Astrocyte (in vitro differentiated cells and primary cell): ENCODE data around the gene FAM110D. TPM values are rescaled to one million over a fixed set of nuclear protein-coding genes. Genes with fewer than 3 reads are reported as not detected.

Experiments used
- DNase-seq: peaks from one replicate; pipeline ENCODE4 v3.0.0-alpha.2; 2010; ENCODE audit warnings: low read depth
- FAIRE-seq: peaks from 2 replicates; lab custom pipeline; 2011; peaks lifted over from hg19 to GRCh38; lab: Jason Lieb, UNC
- H2AFZ ChIP-seq: 2 replicates; pipeline ENCODE4 v1.6.0; 2012; ENCODE audit warnings: low read depth, low read length, inconsistent platforms
- H3K27ac ChIP-seq: 2 replicates; pipeline ENCODE4 v1.5.1; 2011; ENCODE audit warnings: low read depth, low read length, inconsistent platforms
- H3K27me3 ChIP-seq: 2 replicates; pipeline ENCODE4 v1.6.0; 2011; ENCODE audit warnings: low read length, inconsistent platforms; ENCODE audit not compliant: insufficient read depth
- H3K36me3 ChIP-seq: 2 replicates; pipeline ENCODE4 v1.5.1; 2011; ENCODE audit warnings: low read length, inconsistent platforms; ENCODE audit not compliant: insufficient read depth
- H3K4me1 ChIP-seq: 2 replicates; pipeline ENCODE4 v1.5.1; 2011; ENCODE audit warnings: low read length, inconsistent platforms; ENCODE audit not compliant: insufficient read depth
- H3K4me2 ChIP-seq: 2 replicates; pipeline ENCODE4 v1.6.0; 2012; ENCODE audit warnings: low read length, inconsistent platforms
- H3K4me3 ChIP-seq: 2 replicates; pipeline ENCODE4 v1.5.1; 2011; ENCODE audit warnings: low read depth, mild to moderate bottlenecking, low read length, inconsistent platforms; ENCODE audit not compliant: insufficient read depth
- H3K79me2 ChIP-seq: 2 replicates; pipeline ENCODE4 v1.6.0; 2012; ENCODE audit warnings: mild to moderate bottlenecking, low read length, inconsistent platforms; ENCODE audit not compliant: insufficient read depth
- H3K9ac ChIP-seq: 2 replicates; pipeline ENCODE4 v1.6.0; 2012; ENCODE audit warnings: mild to moderate bottlenecking, low read length, inconsistent platforms
- H3K9me3 ChIP-seq: 2 replicates; pipeline ENCODE4 v1.5.1; 2012; ENCODE audit warnings: low read depth, mild to moderate bottlenecking, low read length, inconsistent platforms; ENCODE audit not compliant: insufficient read depth
- H4K20me1 ChIP-seq: 2 replicates; pipeline ENCODE4 v1.6.0; 2012; ENCODE audit warnings: low read length, inconsistent platforms; ENCODE audit not compliant: insufficient read depth
- H3K27ac Mint-ChIP-seq: one replicate; pipeline ENCODE4 v1.8.0; 2021; ENCODE audit warnings: mild to moderate bottlenecking, mixed read lengths; ENCODE audit not compliant: unreplicated experiment
- H3K27me3 Mint-ChIP-seq: one replicate; pipeline ENCODE4 v1.8.0; 2021; ENCODE audit warnings: low read depth, mixed read lengths; ENCODE audit not compliant: unreplicated experiment
- H3K36me3 Mint-ChIP-seq: one replicate; pipeline ENCODE4 v1.8.0; 2021; ENCODE audit warnings: low read depth, mixed read lengths; ENCODE audit not compliant: unreplicated experiment
- H3K4me1 Mint-ChIP-seq: one replicate; pipeline ENCODE4 v1.8.0; 2021; ENCODE audit warnings: low read depth, mixed read lengths; ENCODE audit not compliant: unreplicated experiment
- H3K4me3 Mint-ChIP-seq: one replicate; pipeline ENCODE4 v1.8.0; 2021; ENCODE audit warnings: mild to moderate bottlenecking, moderate library complexity, mixed read lengths; ENCODE audit not compliant: unreplicated experiment
- H3K9me3 Mint-ChIP-seq: one replicate; pipeline ENCODE4 v1.8.0; 2021; ENCODE audit warnings: mild to moderate bottlenecking, mixed read lengths; ENCODE audit not compliant: unreplicated experiment
- CTCF ChIP-seq: IDR thresholded peaks from 2 replicates; pipeline ENCODE4 v1.5.1; 2011; ENCODE audit warnings: low read depth, mild to moderate bottlenecking, inconsistent platforms, low read length, moderate library complexity; ENCODE audit not compliant: insufficient read depth
- EZH2 ChIP-seq: IDR thresholded peaks from 2 replicates; pipeline ENCODE4 v1.6.1; 2012; ENCODE audit warnings: mild to moderate bottlenecking, low read length, inconsistent platforms; ENCODE audit not compliant: insufficient read depth
- total RNA-seq: library from RNA; stranded (reverse); gene quantifications from 2 replicates; pipeline ENCODE4 v1.2.1, GENCODE V29; 2021

Gene FAM110D
- total RNA-seq, 1 donor from 2014 or later, result 0.70 TPM

DNA sequence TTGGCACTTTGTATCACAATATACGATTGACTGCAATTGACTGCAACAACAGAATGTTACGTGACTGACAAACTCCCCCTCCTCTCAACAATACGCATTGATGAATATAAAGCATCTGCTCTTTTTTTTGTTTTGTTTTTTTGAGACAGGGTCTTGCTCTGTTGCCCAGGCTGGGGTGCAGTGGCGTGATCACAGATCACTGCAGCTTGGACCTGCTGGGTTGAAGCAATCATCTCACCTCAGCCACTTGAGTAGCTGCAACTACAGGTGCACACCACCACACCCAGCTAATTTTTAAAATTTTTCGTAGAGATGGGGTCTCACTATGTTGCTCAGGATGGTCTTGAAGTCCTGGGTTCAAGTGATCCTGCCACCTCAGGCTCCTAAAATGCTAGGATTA is 53.8 kb downstream of the FAM110D start:
- Histone ChIP-seq H3K27ac (no peak overlapping the region), H3K27me3 (peaks cover 6% of the 10 kb centered on the region), H3K4me3 (no peak overlapping the region), H2AFZ (no peak overlapping the region), H3K36me3 (no peaks in the 10 kb centered on the region), H3K9me3 (no peaks in the 10 kb centered on the region), H3K4me1 (no peaks in the 10 kb centered on the region), H4K20me1 (no peaks in the 10 kb centered on the region), H3K4me2 (no peak overlapping the region), H3K9ac (no peak overlapping the region), H3K79me2 (no peaks in the 10 kb centered on the region)
- no peak for DNase-seq
- FAIRE-seq, result no peak
- H3K27ac Mint-ChIP-seq, result no peak overlapping the region
- H3K9me3 Mint-ChIP-seq, result no peaks in the 10 kb centered on the region
- H3K4me3 Mint-ChIP-seq, result no peak overlapping the region
- H3K4me1 Mint-ChIP-seq, result no peaks in the 10 kb centered on the region
- no peaks in the 10 kb centered on the region for H3K36me3 Mint-ChIP-seq
- TF ChIP-seq EZH2 (no peak), CTCF (no peak)
- H3K27me3 Mint-ChIP-seq, result peaks cover 36% of the 10 kb centered on the region

DNA sequence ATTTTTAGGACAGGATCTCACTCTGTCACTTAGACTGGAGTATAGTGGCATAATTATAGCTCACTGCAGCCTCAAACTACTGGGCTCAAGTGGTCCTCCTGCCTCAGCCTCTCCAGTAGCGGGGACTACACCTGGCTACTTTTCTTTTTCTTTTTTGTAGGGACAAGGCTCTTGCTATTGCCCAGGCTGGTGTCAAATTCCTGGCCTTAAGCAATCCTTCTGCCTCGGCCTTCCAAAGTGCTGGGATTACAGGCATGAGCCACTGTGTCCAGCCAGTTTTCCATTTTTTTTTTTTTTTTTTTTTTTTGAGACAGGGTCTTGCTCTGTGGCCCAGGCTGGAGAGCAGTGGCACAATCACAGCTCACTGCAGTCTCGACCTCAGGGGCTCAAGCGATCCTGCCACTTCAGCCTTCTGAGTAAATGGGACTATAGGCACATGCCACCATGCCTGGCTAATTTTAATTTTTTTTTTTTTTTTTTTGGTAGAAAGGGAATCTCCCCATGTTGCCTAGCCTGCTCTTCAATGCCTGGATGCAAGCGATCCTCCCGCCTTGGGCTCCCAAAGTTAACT is 54.5 kb downstream of the FAM110D start:
- FAIRE-seq (no peak), DNase-seq (no peak)
- H3K4me3 Mint-ChIP-seq, result no peak overlapping the region
- TF ChIP-seq EZH2 (no peak), CTCF (no peak)
- Histone ChIP-seq H3K4me2 (no peak overlapping the region), H3K9ac (no peak overlapping the region), H4K20me1 (no peaks in the 10 kb centered on the region), H3K4me3 (no peak overlapping the region), H3K36me3 (no peaks in the 10 kb centered on the region), H3K4me1 (no peaks in the 10 kb centered on the region), H2AFZ (no peak overlapping the region), H3K27ac (no peak overlapping the region), H3K9me3 (no peaks in the 10 kb centered on the region), H3K79me2 (no peaks in the 10 kb centered on the region), H3K27me3 (peaks cover 6% of the 10 kb centered on the region)
- no peaks in the 10 kb centered on the region for H3K4me1 Mint-ChIP-seq
- H3K27me3 Mint-ChIP-seq, result peaks cover 36% of the 10 kb centered on the region
- H3K36me3 Mint-ChIP-seq, result no peaks in the 10 kb centered on the region
- no peaks in the 10 kb centered on the region for H3K9me3 Mint-ChIP-seq
- H3K27ac Mint-ChIP-seq, result no peak overlapping the region

Other genes with a start within 250 kb of the FAM110D start
- gene PAFAH2, start 161.0 kb upstream of the FAM110D start, total RNA-seq, result 13.6 and 14.1 TPM in 2 replicates
- gene EXTL1, start 137.3 kb upstream of the FAM110D start, total RNA-seq, result 26.4 and 39.9 TPM in 2 replicates
- not detected in 2 replicates for gene SLC30A2, start 113.0 kb upstream of the FAM110D start, total RNA-seq
- not detected in 2 replicates for gene TRIM63, start 91.4 kb upstream of the FAM110D start, total RNA-seq
- gene PDIK1L, start 47.3 kb upstream of the FAM110D start, total RNA-seq, result 3.1 and 3.4 TPM in 2 replicates
- not detected in 2 replicates for gene C1orf232, start 9.9 kb downstream of the FAM110D start, total RNA-seq
- 34.4 and 37.6 TPM in 2 replicates for gene ZNF593, start 10.8 kb downstream of the FAM110D start, total RNA-seq
- not detected in 2 replicates for gene ZNF593OS, start 12.8 kb downstream of the FAM110D start, total RNA-seq
- gene CNKSR1, start 18.4 kb downstream of the FAM110D start, total RNA-seq, result 4.2 and 5.0 TPM in 2 replicates
- not detected in 2 replicates for gene CATSPER4, start 31.5 kb downstream of the FAM110D start, total RNA-seq
- 10.2 and 10.5 TPM in 2 replicates for gene CEP85, start 75.1 kb downstream of the FAM110D start, total RNA-seq
- gene SH3BGRL3, start 121.0 kb downstream of the FAM110D start, total RNA-seq, result 301 and 324 TPM in 2 replicates
- gene UBXN11, start 147.6 kb downstream of the FAM110D start, total RNA-seq, result 12.8 and 13.7 TPM in 2 replicates
- gene CD52, start 158.9 kb downstream of the FAM110D start, total RNA-seq, result 1.9 TPM in 1 of 2 replicates, not detected in the other
- gene CRYBG2, start 195.1 kb downstream of the FAM110D start, total RNA-seq, result 1.8 and 5.3 TPM in 2 replicates
- gene ZNF683, start 213.7 kb downstream of the FAM110D start, total RNA-seq, result not detected in 2 replicates